GM03348 (cell line): ENCODE measurements around the gene USP19.

Experiments
- DNase-seq: peaks from one replicate; pipeline ENCODE4 v3.0.0; 2012; ENCODE audit warnings: low spot score

The USP19 gene

DNA sequence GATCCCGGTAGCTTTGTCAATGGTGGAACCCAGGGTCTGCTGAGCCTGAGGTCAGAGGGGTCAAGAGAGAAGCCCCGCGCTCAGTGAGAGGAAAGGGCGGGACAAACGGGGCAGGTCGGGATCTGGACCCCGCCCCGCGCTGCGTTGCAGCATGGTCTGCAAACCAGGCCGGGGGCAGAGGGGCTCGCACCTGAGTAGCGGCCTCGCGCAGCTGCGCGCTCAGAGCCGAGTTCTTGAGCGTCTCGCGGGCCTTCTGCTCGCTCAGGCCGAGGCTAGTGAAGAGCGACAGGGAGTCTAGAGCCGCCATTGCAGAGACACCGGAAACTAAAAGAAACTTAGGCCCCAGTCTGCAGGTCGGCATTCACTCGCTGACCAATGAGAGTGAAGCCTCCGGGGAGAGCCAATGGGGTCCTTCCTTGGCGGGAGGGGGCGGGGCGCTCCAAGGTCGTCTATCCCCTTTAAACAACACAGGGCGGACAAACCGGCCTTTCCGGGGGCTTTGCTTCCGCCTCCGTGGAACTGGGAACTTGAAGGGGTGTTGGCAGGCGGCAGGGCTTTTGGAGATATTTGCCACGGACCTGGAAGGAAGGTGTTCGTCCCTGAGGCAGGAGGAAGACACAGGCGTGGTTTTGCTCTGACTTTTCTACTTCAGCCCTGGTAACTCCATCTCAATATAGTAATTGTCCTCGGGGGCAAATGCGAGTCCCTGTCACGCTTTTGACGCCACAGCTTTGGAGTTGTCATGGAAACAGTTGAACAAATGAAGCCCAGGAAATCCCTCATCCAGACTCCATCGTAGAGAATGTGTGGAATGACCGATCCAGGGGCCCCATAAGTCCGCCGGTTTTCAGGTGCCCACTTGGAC lies 16.0 kb downstream of the USP19 start, which contains the start of gene QARS1:
TSS of gene QARS1 (minus strand) at position 331 of the 865 bp plus-strand sequence. CDS start at position 307, 24 bp downstream.
- DNase-seq, result peak; percentile 99

DNA sequence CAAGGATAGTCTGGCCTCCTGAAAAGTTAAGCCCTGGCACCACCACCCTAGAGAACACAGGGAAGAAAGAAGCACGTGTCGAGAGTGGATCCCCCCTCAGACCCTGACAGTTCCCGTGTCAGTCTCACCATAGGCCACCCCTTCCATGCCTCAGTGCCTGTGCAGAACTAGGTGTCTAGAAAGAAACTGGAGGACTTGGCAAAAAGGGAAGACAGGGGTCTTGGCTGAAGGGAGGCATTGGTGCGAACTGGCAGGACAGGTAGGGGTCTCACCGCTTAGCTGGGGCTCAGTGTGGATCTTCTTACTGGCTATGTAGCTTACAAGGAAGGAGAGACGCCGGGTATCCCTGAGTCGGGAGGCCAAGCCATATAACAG lies 16.6 kb downstream of the USP19 start:
- DNase-seq, result no peak

GRCh38 chr3:49100046-49100615 lies 20.5 kb downstream of the USP19 start:
- DNase-seq, result no peak

DNA sequence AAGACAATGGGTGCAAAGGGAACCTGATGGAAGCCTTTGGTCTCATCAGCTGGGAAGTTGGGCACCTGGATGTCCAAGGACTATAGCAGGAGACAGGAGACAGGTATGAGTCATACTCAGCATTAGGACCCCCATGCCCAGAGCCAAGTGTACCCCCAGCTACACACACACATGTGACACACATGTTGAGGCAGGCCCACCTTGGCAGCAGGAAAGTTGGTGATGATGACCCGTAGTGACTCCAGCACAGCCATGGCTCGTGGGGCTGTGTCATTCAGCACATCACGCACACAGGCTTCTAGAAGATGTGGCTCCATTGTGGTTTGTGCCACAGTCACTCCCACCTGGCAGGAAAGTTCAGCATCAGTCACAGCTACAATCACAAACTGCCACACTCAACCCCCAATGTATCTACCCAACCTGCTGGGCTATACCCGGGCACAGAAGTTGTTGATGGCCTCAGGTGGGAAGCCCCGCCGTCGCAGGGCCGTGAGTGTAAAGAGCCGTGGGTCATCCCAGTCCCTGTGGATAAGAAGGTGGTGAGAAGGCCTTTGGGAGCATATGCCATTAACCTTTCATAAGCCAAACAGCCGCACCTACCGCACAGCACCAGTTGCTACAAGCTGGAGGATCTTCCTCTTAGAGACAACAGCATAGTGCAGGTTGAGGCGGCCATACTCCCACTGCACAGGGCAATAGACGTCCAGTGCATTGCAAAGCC lies 21.6 kb downstream of the USP19 start:
- DNase-seq, result no peak

- DNase-seq, result no peak
Measured at GRCh38 chr3:49098429-49098828, 22.2 kb downstream of the USP19 start.

- DNase-seq, result peak; percentile 94
Measured at GRCh38 chr3:49093853-49094767, 26.5 kb downstream of the USP19 start, which contains the start of gene QRICH1. QRICH1 (minus strand) TSS chr3:49094071; CDS start chr3:49077017, 17,054 bp downstream.

DNA sequence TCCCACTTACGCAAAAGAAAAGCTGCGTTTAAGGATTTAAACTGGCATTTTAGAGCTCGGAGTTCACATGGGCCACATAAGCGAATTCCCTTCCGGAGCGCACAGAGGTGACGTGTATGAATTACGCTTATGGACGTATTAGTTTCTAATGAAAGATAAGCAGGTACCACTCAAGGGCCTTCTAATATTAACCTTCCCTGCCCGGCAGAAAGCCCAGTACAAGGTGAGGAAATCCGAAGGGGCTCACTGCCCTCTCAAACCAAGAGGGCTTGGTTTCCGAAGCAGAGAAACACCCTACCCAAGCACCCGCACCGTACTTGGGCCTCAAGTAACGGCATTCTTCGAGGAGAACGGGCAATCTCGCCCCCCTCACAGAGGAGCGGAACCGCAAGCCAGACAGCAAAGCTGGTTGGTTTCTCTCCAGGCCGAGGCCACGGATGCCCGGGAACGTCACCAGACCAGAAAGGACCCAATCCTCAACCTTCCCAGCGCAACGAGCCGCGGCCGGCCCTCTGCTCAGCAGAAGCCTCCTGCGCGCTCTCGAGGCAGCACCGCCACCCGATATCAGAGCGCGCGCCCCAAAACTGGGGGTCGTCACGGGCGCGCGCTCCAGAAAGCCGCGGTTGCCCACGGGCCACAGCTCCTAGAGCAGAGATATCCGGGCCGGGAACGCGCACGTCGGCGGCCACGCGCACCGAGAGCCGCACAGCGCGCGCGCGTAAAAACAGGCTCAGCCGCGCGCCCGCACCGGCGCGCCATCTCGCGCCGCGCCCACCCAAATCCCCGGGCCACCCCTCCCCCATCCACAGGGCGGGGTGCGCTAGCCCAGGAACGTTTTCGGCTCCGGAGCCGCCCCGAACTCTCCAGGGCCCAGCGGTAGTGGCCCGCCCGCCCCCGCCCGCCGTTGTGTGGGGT lies 27.4 kb downstream of the USP19 start:
- DNase-seq, result peak; percentile 79

DNA sequence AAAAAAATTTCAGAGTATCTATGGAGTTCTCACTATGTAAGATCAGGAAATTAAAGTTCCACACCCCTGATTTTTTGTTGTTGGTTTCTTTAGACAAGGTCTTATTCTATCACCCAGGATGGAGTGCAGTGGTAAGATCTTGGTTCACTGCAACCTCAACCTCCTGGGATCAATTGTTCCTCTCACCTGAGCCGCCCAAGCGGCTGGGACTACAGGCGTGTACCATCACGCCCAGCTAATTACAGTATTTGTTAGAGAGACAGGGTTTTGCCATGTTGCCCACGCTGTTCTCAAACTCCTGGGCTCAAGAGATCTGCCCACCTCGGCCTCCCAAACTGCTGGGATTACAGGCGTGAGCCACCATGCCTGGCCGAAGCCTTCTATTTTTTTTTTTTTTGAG lies 39.2 kb downstream of the USP19 start:
- DNase-seq, result no peak

GRCh38 chr3:49079270-49079669 lies 41.4 kb downstream of the USP19 start:
- DNase-seq, result no peak

GRCh38 chr3:49076646-49077045 lies 44.0 kb downstream of the USP19 start:
- no peak for DNase-seq

GRCh38 chr3:49076116-49076515 lies 44.5 kb downstream of the USP19 start:
- DNase-seq, result no peak
